Mucosa of descending colon (tissue), 3 donors: ENCODE measurements around the gene C1QB. TPM values are rescaled to one million over a fixed set of nuclear protein-coding genes. Genes with fewer than 3 reads are reported as not detected.

ENCODE experiments used
- ATAC-seq: fragments of 200-7000 bp; cut with Tn5 transposase; one replicate; pipeline ENCODE4 v1.9.1; 2020; ENCODE audit warnings: mild to moderate bottlenecking, moderate library complexity
- DNase-seq, 3 donors: peaks; one replicate each; pipeline ENCODE4 v3.0.0-alpha.2; 2020
- H3K36me3 ChIP-seq: fragments of 200-600 bp; one replicate; pipeline ENCODE4 v1.8.0; 2021; ENCODE audit warnings: low read depth, mild to moderate bottlenecking
- H3K4me1 ChIP-seq: fragments of 200-600 bp; one replicate; pipeline ENCODE4 v1.8.0; 2021; ENCODE audit warnings: low read depth, mild to moderate bottlenecking
- H3K4me3 ChIP-seq: fragments of 200-600 bp; one replicate; pipeline ENCODE4 v1.8.0; 2021; ENCODE audit warnings: mild to moderate bottlenecking
- H3K9me3 ChIP-seq: fragments of 200-600 bp; one replicate; pipeline ENCODE4 v1.8.0; 2021; ENCODE audit warnings: mild to moderate bottlenecking
- CTCF ChIP-seq: fragments of 200-600 bp; IDR thresholded peaks from one replicate; pipeline ENCODE4 v1.8.0; 2022; ENCODE audit warnings: antibody characterized with exemption, mild to moderate bottlenecking
- intact Hi-C, 2 donors: fragments of 100-400 bp; cut with DNase I in 1 of 2; cut with micrococcal nuclease in 1 of 2; formaldehyde crosslinking; loops; one replicate each; pipeline versions ENCODE4 v1.11.0 to v1.11.1; 2022; cut with DNase I, micrococcal nuclease
- total RNA-seq, 3 donors: library from RNA; stranded (reverse); fragmentation: NEBNext Ultra II Directional in 2 of 3; extraction: Animal tissue kit (Norgen Biotek cat#: 25700) in 2 of 3; gene quantifications; one replicate each; pipeline versions ENCODE4 v1.2.1 to v1.2.4, GENCODE V29; 2021 to 2023
- donor health status: DM: no; HTN: no; CAD: no; lungs with moderate emphysema.
- donor health status: DM: no; HTN: no; CAD: no.
- donor health status: DM: no; HTN: yes; CAD: no.

C1QB gene
- total RNA-seq, 3 donors from 2014 or later, result 36.9 to 217 (median 215) TPM

GRCh38 chr1:22635436-22635835 is 17.6 kb upstream of the C1QB start:
- no peaks in the 10 kb centered on the region for H3K4me1 ChIP-seq
- no peak overlapping the region for H3K4me3 ChIP-seq
- H3K9me3 ChIP-seq, result no peaks in the 10 kb centered on the region
- intact Hi-C loops, result no loop called here
- TF ChIP-seq CTCF, result no peak
- DNase-seq (no peak), ATAC-seq (peak; percentile 14)
- H3K36me3 ChIP-seq, result no peaks in the 10 kb centered on the region

GRCh38 chr1:22636353-22636752 is 16.7 kb upstream of the C1QB start, which contains the start of gene C1QA:
Gene C1QA, plus strand, starts transcription at chr1:22636628. Its CDS starts 989 bp downstream, at chr1:22637617.
- Histone ChIP-seq H3K4me1 (no peaks in the 10 kb centered on the region), H3K36me3 (no peaks in the 10 kb centered on the region), H3K9me3 (no peaks in the 10 kb centered on the region), H3K4me3 (no peak within 1 kb of the TSS)
- DNase-seq (peak; percentile 42 to 65 (median 46)), ATAC-seq (peak; percentile 42)
- TF ChIP-seq CTCF, result no peak
- intact Hi-C loops, result no loop called here

- no peaks in the 10 kb centered on the region for H3K4me1 ChIP-seq
These were observed 16.1 kb upstream of the C1QB start for GRCh38 chr1:22636927-22637326.

GRCh38 chr1:22637907-22638445 is 15.1 kb upstream of the C1QB start:
- TF ChIP-seq CTCF, result no peak
- Histone ChIP-seq H3K9me3 (no peaks in the 10 kb centered on the region), H3K4me3 (no peak overlapping the region), H3K4me1 (no peaks in the 10 kb centered on the region), H3K36me3 (no peaks in the 10 kb centered on the region)
- no peak for DNase-seq
- intact Hi-C loops, result no loop called here
- no peak for ATAC-seq

More at GRCh38 chr1:22636927-22637326, 16.1 kb upstream of the C1QB start:
- intact Hi-C loops, result no loop called here
- Histone ChIP-seq H3K4me3 (no peak overlapping the region), H3K9me3 (no peaks in the 10 kb centered on the region), H3K36me3 (no peaks in the 10 kb centered on the region)
- ATAC-seq (no peak), DNase-seq (no peak)
- TF ChIP-seq CTCF, result no peak

- ATAC-seq (no peak), DNase-seq (no peak)
- intact Hi-C loops, result no loop called here
- Histone ChIP-seq H3K9me3 (no peaks in the 10 kb centered on the region), H3K4me3 (no peak overlapping the region), H3K4me1 (no peaks in the 10 kb centered on the region), H3K36me3 (no peaks in the 10 kb centered on the region)
- no peak for TF ChIP-seq CTCF
These were observed 14.4 kb upstream of the C1QB start for GRCh38 chr1:22638476-22639234.
